ENCODE measurements around the gene MRPS25.

The MRPS25 gene

GRCh38 chr3:15051531-15051930 is 13.6 kb downstream of the MRPS25 start (continued):
- TF ChIP-seq, protein P1, sequence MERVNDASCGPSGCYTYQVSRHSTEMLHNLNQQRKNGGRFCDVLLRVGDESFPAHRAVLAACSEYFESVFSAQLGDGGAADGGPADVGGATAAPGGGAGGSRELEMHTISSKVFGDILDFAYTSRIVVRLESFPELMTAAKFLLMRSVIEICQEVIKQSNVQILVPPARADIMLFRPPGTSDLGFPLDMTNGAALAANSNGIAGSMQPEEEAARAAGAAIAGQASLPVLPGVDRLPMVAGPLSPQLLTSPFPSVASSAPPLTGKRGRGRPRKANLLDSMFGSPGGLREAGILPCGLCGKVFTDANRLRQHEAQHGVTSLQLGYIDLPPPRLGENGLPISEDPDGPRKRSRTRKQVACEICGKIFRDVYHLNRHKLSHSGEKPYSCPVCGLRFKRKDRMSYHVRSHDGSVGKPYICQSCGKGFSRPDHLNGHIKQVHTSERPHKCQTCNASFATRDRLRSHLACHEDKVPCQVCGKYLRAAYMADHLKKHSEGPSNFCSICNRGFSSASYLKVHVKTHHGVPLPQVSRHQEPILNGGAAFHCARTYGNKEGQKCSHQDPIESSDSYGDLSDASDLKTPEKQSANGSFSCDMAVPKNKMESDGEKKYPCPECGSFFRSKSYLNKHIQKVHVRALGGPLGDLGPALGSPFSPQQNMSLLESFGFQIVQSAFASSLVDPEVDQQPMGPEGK (tag by site-specific recombination; IDR thresholded peaks at IDR 0.05), result 0 out of 2 replicates have a peak, but pooled peaks have one; percentile 15

GRCh38 chr3:15050405-15051092 is 14.6 kb downstream of the MRPS25 start:
- Histone ChIP-seq H3K27ac (ENCODE audit: extremely low read depth, low read depth, low read length) (no peak overlapping the region), H3K4me1 (ENCODE audit: control insufficient read depth, insufficient read depth, low read length) (no peaks in the 10 kb centered on the region), H3K9me3 (ENCODE audit: control insufficient read depth, insufficient read depth, low read depth, low read length) (no peaks in the 10 kb centered on the region), H3K4me3 (ENCODE audit: low read depth, low read length) (no peak overlapping the region), H3K36me3 (ENCODE audit: control insufficient read depth in 2 of 2, insufficient read depth in 1 of 2, low read length in 2 of 2) (peaks cover 13 to 89% of the 10 kb centered on the region in 2 experiments)
- POLR2A ChIA-PET, result interaction anchor here (1.8 kb wide), 1 partner anchor 14 kb away, joined by 13 read pairs; the partner anchor contains the start of gene MRPS25
- TF ChIP-seq, protein P2, sequence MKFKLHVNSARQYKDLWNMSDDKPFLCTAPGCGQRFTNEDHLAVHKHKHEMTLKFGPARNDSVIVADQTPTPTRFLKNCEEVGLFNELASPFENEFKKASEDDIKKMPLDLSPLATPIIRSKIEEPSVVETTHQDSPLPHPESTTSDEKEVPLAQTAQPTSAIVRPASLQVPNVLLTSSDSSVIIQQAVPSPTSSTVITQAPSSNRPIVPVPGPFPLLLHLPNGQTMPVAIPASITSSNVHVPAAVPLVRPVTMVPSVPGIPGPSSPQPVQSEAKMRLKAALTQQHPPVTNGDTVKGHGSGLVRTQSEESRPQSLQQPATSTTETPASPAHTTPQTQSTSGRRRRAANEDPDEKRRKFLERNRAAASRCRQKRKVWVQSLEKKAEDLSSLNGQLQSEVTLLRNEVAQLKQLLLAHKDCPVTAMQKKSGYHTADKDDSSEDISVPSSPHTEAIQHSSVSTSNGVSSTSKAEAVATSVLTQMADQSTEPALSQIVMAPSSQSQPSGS (tag by site-specific recombination; IDR thresholded peaks at IDR 0.05; ENCODE audit: low read depth), result peak; percentile 28; the same call in 1 of the 2 replicates
- TF ChIP-seq ZNF510 (tag by site-specific recombination; IDR thresholded peaks at IDR 0.05; ENCODE audit: insufficient replicate concordance) (no peak), ZNF664 (tag by site-specific recombination; IDR thresholded peaks at IDR 0.05) (0 out of 2 replicates have a peak, but pooled peaks have one; percentile 18)
- CTCF ChIA-PET, result interaction anchor here (0.6 to 1.3 kb wide), 6 partner anchors 9 to 65 kb away, joined by 3 to 5 read pairs (median 4); no protein-coding TSS in a partner anchor

GRCh38 chr3:15049584-15049983 is 15.5 kb downstream of the MRPS25 start:
- ChIA-PET CTCF (interaction anchor here (0.7 kb wide), 1 partner anchor 113 kb away, joined by 3 read pairs; no protein-coding TSS in a partner anchor), POLR2A (interaction anchor here (1.5 kb wide), 1 partner anchor 101 kb away, joined by 4 read pairs; no protein-coding TSS in a partner anchor)
- Histone ChIP-seq H3K4me1 (ENCODE audit: control insufficient read depth, insufficient read depth, low read length) (no peaks in the 10 kb centered on the region), H3K4me3 (ENCODE audit: low read depth, low read length) (no peak overlapping the region), H3K27ac (ENCODE audit: extremely low read depth, low read depth, low read length) (no peak overlapping the region), H3K9me3 (ENCODE audit: control insufficient read depth, insufficient read depth, low read depth, low read length) (no peaks in the 10 kb centered on the region), H3K36me3 (ENCODE audit: control insufficient read depth in 2 of 2, insufficient read depth in 1 of 2, low read length in 2 of 2) (peaks cover 16 to 95% of the 10 kb centered on the region in 2 experiments)
- TF ChIP-seq KLF7 (tag by site-specific recombination; IDR thresholded peaks at IDR 0.05; ENCODE audit: borderline replicate concordance) (no peak), ZNF664 (tag by site-specific recombination; IDR thresholded peaks at IDR 0.05) (no peak)

- TF ChIP-seq ZNF664 (tag by site-specific recombination; IDR thresholded peaks at IDR 0.05) (peak; percentile 85), ZNF423 (tag by site-specific recombination; IDR thresholded peaks at IDR 0.05) (no peak), ZNF394 (tag by site-specific recombination; IDR thresholded peaks at IDR 0.05; ENCODE audit: borderline replicate concordance) (no peak), ZNF660 (tag by site-specific recombination; IDR thresholded peaks at IDR 0.05) (no peak)
- Histone ChIP-seq H3K36me3 (ENCODE audit: control insufficient read depth in 2 of 2, insufficient read depth in 1 of 2, low read length in 2 of 2) (peaks cover 19 to 99% of the 10 kb centered on the region in 2 experiments), H3K4me3 (ENCODE audit: low read depth, low read length) (no peak overlapping the region), H3K27ac (ENCODE audit: extremely low read depth, low read depth, low read length) (no peak overlapping the region), H3K9me3 (ENCODE audit: control insufficient read depth, insufficient read depth, low read depth, low read length) (no peaks in the 10 kb centered on the region), H3K4me1 (ENCODE audit: control insufficient read depth, insufficient read depth, low read length) (no peaks in the 10 kb centered on the region)
- ChIA-PET CTCF (no interaction called here), POLR2A (no interaction called here)
Measured at GRCh38 chr3:15045667-15046066, 19.4 kb downstream of the MRPS25 start.

DNA sequence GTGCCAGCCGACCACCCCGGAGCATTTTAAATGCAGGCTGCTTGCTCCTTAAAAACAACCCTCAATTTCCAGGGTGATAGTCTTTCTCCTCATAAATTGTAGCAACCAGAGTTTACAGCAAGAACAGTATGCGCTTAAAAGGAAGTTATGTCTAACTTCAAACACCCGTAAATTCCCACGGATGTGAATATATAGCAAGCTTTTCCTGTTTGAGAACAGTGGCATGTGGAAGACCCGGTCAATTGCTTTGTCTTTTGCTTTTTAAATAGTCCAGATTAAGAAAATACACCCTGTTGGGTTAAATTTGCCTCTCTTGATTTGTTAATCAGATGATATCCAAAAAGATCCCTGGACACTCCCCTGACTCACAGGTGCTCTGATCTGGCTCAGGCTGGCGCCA is 20.8 kb downstream of the MRPS25 start:
- POLR2A ChIA-PET, result no interaction called here

More for the DNA sequence above, 20.8 kb downstream of the MRPS25 start:
- H3K27ac ChIP-seq (ENCODE audit: extremely low read depth, low read depth, low read length), result no peak overlapping the region
- CTCF ChIA-PET, result interaction anchor here (0.6 kb wide), 1 partner anchor 11 kb away, joined by 3 read pairs; no protein-coding TSS in a partner anchor
- peaks cover 17 to 96% of the 10 kb centered on the region in 2 experiments for H3K36me3 ChIP-seq (ENCODE audit: control insufficient read depth in 2 of 2, insufficient read depth in 1 of 2, low read length in 2 of 2)
- H3K4me1 ChIP-seq (ENCODE audit: control insufficient read depth, insufficient read depth, low read length), result no peaks in the 10 kb centered on the region
- no peaks in the 10 kb centered on the region for H3K9me3 ChIP-seq (ENCODE audit: control insufficient read depth, insufficient read depth, low read depth, low read length)
- no peak for TF ChIP-seq ZFHX2 (tag by site-specific recombination; conservative IDR thresholded peaks at IDR 0.05)
- no peak for TF ChIP-seq ZNF140 (tag by site-specific recombination; IDR thresholded peaks at IDR 0.05)
- no peak for TF ChIP-seq ZNF677 (tag by site-specific recombination; IDR thresholded peaks at IDR 0.05)
- no peak overlapping the region for H3K4me3 ChIP-seq (ENCODE audit: low read depth, low read length)

Measured in HEK293 (cell line).